Naive thymus-derived CD8-positive, alpha-beta T cell (primary cell): ENCODE data around the gene KLRD1. TPM values are rescaled to one million over a fixed set of nuclear protein-coding genes. Genes with fewer than 3 reads are reported as not detected.

ENCODE experiments used
- ATAC-seq, 2 donors: fragments of 150-1000 bp; cut with Tn5 transposase in 1 of 2; sonication (Bioruptor Pico), chemical (Tn5 transposase) in 1 of 2; 1 replicate in 1 of 2; 2 replicates in 1 of 2; pipeline ENCODE4 v1.10.0; 2021; ENCODE audit warnings: mild to moderate bottlenecking in 2 of 2, moderate library complexity in 2 of 2
- POLR2A ChIA-PET: fragments of 350-600 bp; sonication (Branson Sonifier 250); formaldehyde crosslinking; loops from one replicate; lab custom pipeline; 2021; ENCODE audit warnings: antibody characterized with exemption; lab: Charles Lee
- DNase-seq, 10 donors: peaks; one replicate each; pipeline versions ENCODE4 v3.0.0 to v3.0.0-alpha.2; 2020 to 2022
- H3K27ac Mint-ChIP-seq, 10 donors: one replicate each; pipeline ENCODE4 v1.8.0; 2020 to 2022; ENCODE audit warnings: mild to moderate bottlenecking in 10 of 10, mixed read lengths in 10 of 10, moderate library complexity in 4 of 10, inconsistent platforms in 1 of 10
- H3K27me3 Mint-ChIP-seq, 5 donors: one replicate each; pipeline ENCODE4 v1.8.0; 2021 to 2022; ENCODE audit warnings: mixed read lengths in 5 of 5
- H3K36me3 Mint-ChIP-seq, 3 donors: one replicate each; pipeline ENCODE4 v1.8.0; 2020 to 2022; ENCODE audit warnings: mixed read lengths in 3 of 3, mild to moderate bottlenecking in 2 of 3, inconsistent platforms in 1 of 3
- H3K4me1 Mint-ChIP-seq, 4 donors: one replicate each; pipeline ENCODE4 v1.8.0; 2021 to 2022; ENCODE audit warnings: mixed read lengths in 4 of 4
- H3K4me3 Mint-ChIP-seq, 10 donors: one replicate each; pipeline ENCODE4 v1.8.0; 2020 to 2022; ENCODE audit warnings: mild to moderate bottlenecking in 10 of 10, mixed read lengths in 10 of 10, moderate library complexity in 6 of 10, inconsistent platforms in 1 of 10
- H3K9me3 Mint-ChIP-seq, 9 donors: one replicate each; pipeline ENCODE4 v1.8.0; 2020 to 2022; ENCODE audit warnings: mixed read lengths in 9 of 9, mild to moderate bottlenecking in 3 of 9, inconsistent platforms in 1 of 9, moderate library complexity in 1 of 9
- polyA plus RNA-seq, 3 donors: library from polyadenylated mRNA; unstranded; fragments of 300-500 nt; fragmentation: Illumina TruSeq; gene quantifications; one replicate each; pipeline ENCODE4 v1.2.3, GENCODE V29; 2021
- total RNA-seq, 8 experiments: library from RNA in 2 of 8; stranded (reverse) in 2 of 8; gene quantifications; one replicate each; pipeline ENCODE4 v1.2.3 and lab custom pipeline; 2021 to 2026

KLRD1 gene, protein sequence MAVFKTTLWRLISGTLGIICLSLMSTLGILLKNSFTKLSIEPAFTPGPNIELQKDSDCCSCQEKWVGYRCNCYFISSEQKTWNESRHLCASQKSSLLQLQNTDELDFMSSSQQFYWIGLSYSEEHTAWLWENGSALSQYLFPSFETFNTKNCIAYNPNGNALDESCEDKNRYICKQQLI
- total RNA-seq: 1 to 10 TPM; 4.3 to 5.0 TPM
- 100 to 1,000 TPM in 1 of 3 donors, 1 to 10 TPM in 2; 4.3 to 271 (median 7.6) TPM for polyA plus RNA-seq
- total RNA-seq (lab: John Stamatoyannopoulos, UW): 0 to 2.9 (median 0.30) reads per million in 6 experiments

DNA sequence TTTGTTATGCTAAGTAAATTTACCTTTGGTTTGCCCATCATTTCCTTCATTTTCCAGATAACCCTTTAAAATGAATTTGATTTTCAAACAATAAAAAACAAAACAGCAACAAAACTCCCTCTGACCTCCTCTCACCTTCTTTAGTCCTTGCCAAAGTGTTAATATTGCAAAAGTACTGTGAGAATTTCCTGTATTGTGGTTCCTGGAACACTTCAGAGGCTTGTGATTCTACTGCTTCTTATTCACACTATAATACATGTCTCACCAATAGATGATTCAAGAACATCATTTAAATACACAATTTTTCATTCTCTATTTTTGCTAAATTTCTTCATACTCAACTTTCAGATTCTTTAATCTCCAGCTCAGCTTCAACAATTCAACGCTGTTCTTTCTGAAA lies at the start of gene KLRD1:
Gene KLRD1, plus strand, starts transcription at position 241 of the 400 bp plus-strand sequence. CDS start 208 bp downstream, outside the sequence.
- DNase-seq (no peak), ATAC-seq (no peak)
- POLR2A ChIA-PET: no interaction called here
- no peaks in the 10 kb centered on the region for H3K9me3 Mint-ChIP-seq
- no peaks in the 10 kb centered on the region for H3K27me3 Mint-ChIP-seq
- peak within 1 kb of the TSS in 4 of 10 donors; percentile 34 to 88 (median 60) for H3K27ac Mint-ChIP-seq
- H3K36me3 Mint-ChIP-seq: no peaks in the 10 kb centered on the region
- peak within 1 kb of the TSS in 5 of 10 donors; percentile 24 to 87 (median 66) for H3K4me3 Mint-ChIP-seq
- peaks cover 0 to 22% (median 8%) of the 10 kb centered on the region in 4 donors for H3K4me1 Mint-ChIP-seq

DNA sequence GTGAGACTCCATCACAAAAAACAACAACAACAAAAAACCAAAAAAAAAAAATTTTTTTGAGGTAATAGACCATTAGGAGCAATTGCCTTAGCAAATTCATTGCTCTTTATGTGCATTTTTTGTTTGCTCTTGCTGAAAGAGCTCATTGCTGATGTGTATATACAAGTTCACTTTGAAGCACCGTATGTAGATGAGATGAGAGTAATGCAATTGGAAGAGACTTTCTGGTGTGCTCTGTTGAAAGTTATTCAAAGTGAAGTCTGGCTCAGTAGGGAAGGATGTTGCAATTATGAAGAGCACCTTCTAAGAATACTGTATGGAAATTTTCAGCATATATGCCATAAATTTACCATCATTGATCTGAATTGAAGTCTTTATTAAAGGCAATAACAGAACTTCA lies 46.7 kb upstream of the KLRD1 start:
- Mint-ChIP-seq H3K27me3 (no peaks in the 10 kb centered on the region), H3K4me3 (no peak overlapping the region), H3K36me3 (peaks cover 0 to 7% (median 5%) of the 10 kb centered on the region in 3 donors), H3K4me1 (no peaks in the 10 kb centered on the region), H3K9me3 (peaks cover 0 to 19% (median 2%) of the 10 kb centered on the region in 9 donors), H3K27ac (no peak overlapping the region)
- DNase-seq (no peak), ATAC-seq (no peak)
- POLR2A ChIA-PET: no interaction called here

DNA sequence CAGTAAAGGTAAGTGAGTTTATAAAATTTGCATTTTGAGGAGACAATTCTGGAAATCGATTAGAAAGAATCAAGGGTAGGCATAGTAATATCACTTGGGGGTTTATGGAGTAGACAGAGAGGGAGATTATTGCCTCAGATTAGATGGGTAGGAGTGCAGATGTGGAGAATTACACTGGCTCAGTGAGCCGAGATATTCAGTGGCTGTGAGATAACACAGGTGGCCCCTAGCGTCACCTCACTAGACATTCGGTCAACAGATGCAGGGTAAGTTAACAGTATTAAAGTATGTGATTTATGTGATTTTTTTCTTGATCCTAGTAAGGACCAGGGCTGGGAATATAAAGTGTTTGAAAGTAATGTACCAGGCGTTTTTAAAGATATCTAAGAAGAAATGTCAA lies 39.6 kb upstream of the KLRD1 start:
- POLR2A ChIA-PET: no interaction called here
- Mint-ChIP-seq H3K27me3 (no peaks in the 10 kb centered on the region), H3K9me3 (no peaks in the 10 kb centered on the region), H3K36me3 (no peaks in the 10 kb centered on the region), H3K4me1 (peaks cover 0 to 2% (median 0%) of the 10 kb centered on the region in 4 donors), H3K27ac (no peak overlapping the region), H3K4me3 (no peak overlapping the region)
- DNase-seq (no peak), ATAC-seq (no peak)

DNA sequence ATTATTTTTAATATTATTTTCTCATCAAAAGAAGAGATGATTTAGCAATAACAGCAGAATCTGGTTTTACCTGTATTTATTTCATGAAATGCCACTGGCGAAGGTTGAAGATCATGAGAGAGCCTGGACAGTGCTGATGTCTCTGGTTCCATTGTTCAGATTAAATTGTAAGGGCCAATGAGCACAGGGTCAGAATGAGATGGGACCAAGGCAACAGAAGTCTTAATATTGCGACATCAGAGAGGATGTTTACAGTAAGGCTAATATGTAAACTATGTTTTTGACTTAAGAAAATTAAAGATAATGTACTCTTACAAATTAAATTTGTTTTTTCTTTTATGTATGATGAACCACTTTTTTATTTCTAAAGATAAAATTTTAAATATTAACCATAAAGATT lies 35.2 kb upstream of the KLRD1 start:
- Mint-ChIP-seq H3K4me3 (no peak overlapping the region), H3K36me3 (no peaks in the 10 kb centered on the region), H3K4me1 (peaks cover 0 to 2% (median under 1%) of the 10 kb centered on the region in 4 donors), H3K27ac (no peak overlapping the region), H3K9me3 (peaks cover 0 to 5% (median 0%) of the 10 kb centered on the region in 9 donors), H3K27me3 (no peaks in the 10 kb centered on the region)
- POLR2A ChIA-PET: no interaction called here
- ATAC-seq: no peak
- DNase-seq: no peak

DNA sequence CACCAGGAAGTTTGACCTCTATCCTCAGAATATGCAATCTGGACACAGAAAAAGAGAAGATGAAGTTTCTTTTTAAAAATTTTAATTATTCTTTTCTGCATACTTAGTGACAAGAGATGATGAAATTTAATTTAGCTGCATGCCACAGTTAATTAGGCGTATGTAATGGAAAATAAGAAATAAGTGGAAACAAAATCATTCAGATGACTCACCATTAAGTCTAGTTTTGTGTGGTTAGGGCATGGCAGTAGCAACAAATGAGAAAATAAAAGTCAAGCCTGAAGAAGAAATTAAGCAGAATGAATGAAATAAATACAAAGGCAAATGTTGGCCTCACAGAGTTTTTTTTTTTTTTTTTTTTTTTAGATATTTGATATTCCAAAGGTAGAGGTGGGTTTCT lies 30.9 kb upstream of the KLRD1 start:
- no peak overlapping the region for H3K4me3 Mint-ChIP-seq
- H3K4me1 Mint-ChIP-seq: peaks cover 0 to 14% (median 4%) of the 10 kb centered on the region in 4 donors
- no peak for DNase-seq
- H3K36me3 Mint-ChIP-seq: peaks cover 0 to 1% (median 0%) of the 10 kb centered on the region in 3 donors
- POLR2A ChIA-PET: no interaction called here
- peak overlapping the region in 1 of 10 donors; percentile 8 for H3K27ac Mint-ChIP-seq
- H3K27me3 Mint-ChIP-seq: peaks cover 0 to 7% (median 2%) of the 10 kb centered on the region in 5 donors
- ATAC-seq: no peak
- H3K9me3 Mint-ChIP-seq: peaks cover 0 to 5% (median 2%) of the 10 kb centered on the region in 9 donors

DNA sequence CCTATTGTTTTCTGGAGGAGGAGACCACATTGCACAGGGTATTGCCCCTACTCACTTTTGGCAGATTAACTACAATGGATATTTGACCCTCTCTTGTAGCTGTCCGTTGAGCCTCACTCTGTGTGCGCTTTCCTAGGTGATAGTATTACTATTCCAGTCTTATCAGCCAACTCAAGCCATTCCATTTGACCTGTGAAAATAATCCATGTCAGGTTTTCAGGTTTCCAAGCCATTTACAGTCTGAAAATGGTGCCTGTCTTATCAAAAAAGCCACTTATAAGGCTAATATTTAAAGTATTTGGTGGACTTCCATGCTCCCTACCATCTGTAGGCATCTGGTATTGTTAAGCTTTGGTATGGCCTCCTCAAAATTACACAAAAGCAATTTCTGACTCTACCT lies 29.6 kb upstream of the KLRD1 start:
- Mint-ChIP-seq H3K4me3 (no peak overlapping the region), H3K27me3 (peaks cover 0 to 10% (median 2%) of the 10 kb centered on the region in 5 donors), H3K9me3 (peaks cover 0 to 5% (median 2%) of the 10 kb centered on the region in 9 donors), H3K36me3 (peaks cover 0 to 1% (median 0%) of the 10 kb centered on the region in 3 donors), H3K4me1 (peaks cover 5 to 20% (median 7%) of the 10 kb centered on the region in 4 donors), H3K27ac (no peak overlapping the region)
- ATAC-seq (no peak), DNase-seq (no peak)
- POLR2A ChIA-PET: no interaction called here

DNA sequence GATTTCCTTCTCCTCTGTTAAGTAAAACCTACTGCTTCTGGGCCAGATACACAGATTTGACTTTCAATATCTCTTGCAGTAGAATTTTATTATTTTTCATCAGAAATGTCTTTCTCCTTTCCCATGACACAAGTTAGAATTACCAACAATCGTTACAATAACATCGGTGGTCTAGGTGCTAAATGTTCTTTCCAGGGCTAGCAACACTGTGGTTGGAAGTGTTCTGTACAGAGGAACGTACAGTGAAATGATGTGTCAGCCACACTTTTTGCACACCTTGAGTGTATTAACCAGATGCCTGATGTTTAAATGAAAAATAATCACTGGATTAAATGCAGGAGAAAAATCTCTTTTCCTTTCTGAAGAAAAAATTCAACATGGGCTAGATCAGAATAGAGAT lies 27.7 kb upstream of the KLRD1 start:
- Mint-ChIP-seq H3K4me1 (peaks cover 5 to 21% (median 8%) of the 10 kb centered on the region in 4 donors), H3K27me3 (peaks cover 0 to 11% (median 2%) of the 10 kb centered on the region in 5 donors), H3K9me3 (peaks cover 0 to 5% (median 2%) of the 10 kb centered on the region in 9 donors), H3K27ac (peak overlapping the region in 1 of 10 donors; percentile 67), H3K36me3 (peaks cover 0 to 1% (median 0%) of the 10 kb centered on the region in 3 donors), H3K4me3 (peak overlapping the region in 2 of 10 donors; percentile 28 to 30)
- DNase-seq (peak in 1 of 10 donors; percentile 2), ATAC-seq (no peak)
- POLR2A ChIA-PET: no interaction called here

DNA sequence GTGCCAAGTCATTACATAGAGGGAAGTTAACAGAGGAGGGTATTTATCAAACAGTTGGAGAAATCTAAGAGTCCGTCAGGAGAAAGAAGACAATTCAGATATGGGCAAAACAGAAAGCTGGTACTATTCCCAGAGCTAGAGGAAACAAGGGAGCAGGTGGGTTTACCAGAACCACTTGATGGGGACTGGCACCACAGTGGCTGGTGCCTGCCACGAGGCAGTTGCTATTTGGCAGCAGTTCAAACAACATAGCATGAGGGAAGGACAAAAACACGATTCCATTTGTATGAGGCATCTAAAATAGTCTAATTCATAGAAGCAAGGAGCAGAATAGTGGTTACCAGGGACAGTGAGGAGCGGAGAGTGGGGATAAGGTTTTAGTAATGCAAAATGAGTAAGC lies 24.6 kb upstream of the KLRD1 start:
- Mint-ChIP-seq H3K27ac (peak overlapping the region in 3 of 10 donors; percentile 12 to 72 (median 13)), H3K27me3 (peaks cover 0 to 11% (median 2%) of the 10 kb centered on the region in 5 donors), H3K4me1 (peaks cover 10 to 31% (median 19%) of the 10 kb centered on the region in 4 donors), H3K4me3 (no peak overlapping the region), H3K36me3 (peaks cover 0 to 1% (median 0%) of the 10 kb centered on the region in 3 donors), H3K9me3 (peaks cover 0 to 3% (median 0%) of the 10 kb centered on the region in 9 donors)
- DNase-seq (no peak), ATAC-seq (no peak)
- POLR2A ChIA-PET: no interaction called here

DNA sequence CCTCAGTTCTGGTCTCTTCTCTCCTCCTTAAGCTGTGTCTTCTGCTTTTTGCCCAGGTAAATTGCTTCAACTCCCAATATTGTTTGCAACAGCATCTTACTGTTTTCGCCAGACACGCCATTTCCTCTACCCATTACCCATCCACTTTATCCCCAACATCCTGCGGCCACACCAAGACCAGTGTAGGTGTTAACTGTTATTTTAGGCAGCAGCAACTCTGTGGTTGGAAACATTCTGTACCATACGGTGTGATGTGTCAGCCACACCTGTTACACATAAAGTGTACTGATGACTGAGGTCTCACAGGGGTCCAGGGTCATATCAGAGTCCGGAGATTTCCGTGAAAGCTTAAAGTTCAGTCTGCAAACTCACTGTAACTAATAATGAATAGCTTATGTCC lies 21.8 kb upstream of the KLRD1 start:
- Mint-ChIP-seq H3K36me3 (no peaks in the 10 kb centered on the region), H3K9me3 (peaks cover 0 to 2% (median 0%) of the 10 kb centered on the region in 9 donors), H3K4me1 (peaks cover 10 to 29% (median 16%) of the 10 kb centered on the region in 4 donors), H3K4me3 (peak overlapping the region in 5 of 10 donors; percentile 22 to 46 (median 31)), H3K27ac (peak overlapping the region in 6 of 10 donors; percentile 2 to 82 (median 26)), H3K27me3 (peaks cover 0 to 9% (median 2%) of the 10 kb centered on the region in 5 donors)
- DNase-seq: no peak
- peak in 1 of 2 donors; percentile 62 for ATAC-seq
- POLR2A ChIA-PET: interaction anchor here (0.6 kb wide), 1 partner anchor 29 kb away, joined by 3 read pairs; no protein-coding TSS in a partner anchor

DNA sequence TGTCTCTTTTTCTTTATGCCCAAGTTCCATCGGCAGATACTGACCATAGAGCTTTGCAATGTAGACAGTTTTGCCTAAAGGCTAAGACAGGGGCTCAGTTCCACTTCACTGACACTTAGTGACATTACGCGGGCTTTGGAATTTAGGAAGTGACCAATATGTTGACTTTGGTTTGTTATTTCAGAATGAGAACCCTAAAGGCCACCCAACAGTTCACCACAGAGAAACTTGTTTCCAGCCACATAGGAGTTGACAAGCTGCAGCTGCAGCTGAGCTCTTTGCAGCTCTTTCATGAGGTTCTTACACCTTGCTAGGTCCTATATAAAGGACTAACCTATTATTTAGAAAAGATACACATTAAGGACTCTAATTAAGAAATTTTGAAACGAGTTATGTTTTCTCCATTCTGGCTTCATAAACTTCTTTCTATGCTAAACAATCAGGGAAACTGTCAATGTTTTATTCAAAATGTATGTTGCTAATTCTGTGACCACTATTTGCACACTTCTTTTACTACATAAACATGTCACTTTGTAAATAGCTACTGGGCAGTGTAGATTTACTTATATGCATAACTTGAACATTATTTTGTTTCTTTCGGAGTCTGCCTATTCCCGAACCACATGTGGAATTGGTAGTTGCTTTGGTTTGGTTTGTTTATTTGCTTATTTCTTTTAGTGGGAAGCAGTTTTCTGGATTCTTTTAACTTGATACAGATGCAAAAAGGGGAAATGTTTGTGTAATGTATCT lies 18.5 kb upstream of the KLRD1 start:
- H3K4me1 Mint-ChIP-seq: peaks cover 13 to 50% (median 42%) of the 10 kb centered on the region in 4 donors
- peak overlapping the region in 2 of 10 donors; percentile 65 to 79 for H3K4me3 Mint-ChIP-seq
- no peaks in the 10 kb centered on the region for H3K36me3 Mint-ChIP-seq
- ATAC-seq: no peak
- POLR2A ChIA-PET: interaction anchor here (0.5 to 0.6 kb wide), 2 partner anchors 49 to 79 kb away, joined by 3 to 4 read pairs; no protein-coding TSS in a partner anchor
- H3K9me3 Mint-ChIP-seq: no peaks in the 10 kb centered on the region
- no peaks in the 10 kb centered on the region for H3K27me3 Mint-ChIP-seq
- DNase-seq: no peak
- H3K27ac Mint-ChIP-seq: peak overlapping the region in 1 of 10 donors; percentile 76

DNA sequence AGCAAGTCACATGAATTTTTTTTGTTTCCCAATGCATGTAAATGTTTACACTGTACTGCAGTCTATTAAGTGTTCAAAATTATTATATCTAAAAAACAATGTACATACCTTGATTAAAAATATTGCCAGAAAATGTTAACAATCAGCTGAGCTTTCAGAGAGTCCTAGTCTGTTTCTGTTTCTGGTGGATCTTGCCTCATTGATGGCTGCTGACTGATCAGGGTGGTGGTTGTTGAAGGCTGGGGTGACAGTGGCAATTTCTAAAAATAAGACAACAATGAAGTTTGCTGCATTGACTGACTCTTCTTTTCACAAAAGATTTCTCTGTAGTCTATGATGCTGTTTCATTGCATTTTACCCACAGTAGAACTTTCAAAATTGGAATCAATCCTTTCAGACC lies 16.6 kb upstream of the KLRD1 start:
- Mint-ChIP-seq H3K27me3 (no peaks in the 10 kb centered on the region), H3K27ac (peak overlapping the region in 7 of 10 donors; percentile 3 to 76 (median 16)), H3K36me3 (no peaks in the 10 kb centered on the region), H3K4me1 (peaks cover 11 to 49% (median 42%) of the 10 kb centered on the region in 4 donors), H3K4me3 (peak overlapping the region in 2 of 10 donors; percentile 65 to 75), H3K9me3 (no peaks in the 10 kb centered on the region)
- DNase-seq (no peak), ATAC-seq (no peak)
- POLR2A ChIA-PET: no interaction called here

DNA sequence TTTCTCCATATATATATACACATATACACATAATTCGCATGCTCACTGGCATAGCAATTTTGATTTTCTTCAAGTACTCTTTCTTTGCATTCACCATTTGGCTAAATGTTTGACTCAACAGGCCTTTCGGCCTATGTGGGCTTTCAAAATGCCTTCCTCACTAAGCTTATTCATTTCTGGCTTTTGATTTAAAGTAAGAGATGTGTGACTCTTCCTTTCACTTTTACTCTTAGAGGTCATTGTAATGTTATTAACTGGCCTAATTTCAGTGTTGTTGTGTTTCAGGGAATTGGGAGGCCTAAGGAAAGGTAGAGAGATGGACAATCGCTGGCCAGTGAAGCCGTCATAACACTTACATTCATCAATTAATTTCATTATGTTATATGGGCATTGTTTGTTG lies 14.5 kb upstream of the KLRD1 start:
- no peaks in the 10 kb centered on the region for H3K36me3 Mint-ChIP-seq
- POLR2A ChIA-PET: interaction anchor here (0.6 kb wide), 1 partner anchor 9 kb away, joined by 3 read pairs; no protein-coding TSS in a partner anchor
- no peaks in the 10 kb centered on the region for H3K9me3 Mint-ChIP-seq
- H3K27ac Mint-ChIP-seq: peak overlapping the region; percentile 25 to 95 (median 64)
- H3K27me3 Mint-ChIP-seq: no peaks in the 10 kb centered on the region
- ATAC-seq (no peak), DNase-seq (no peak)
- peak overlapping the region in 5 of 10 donors; percentile 20 to 76 (median 50) for H3K4me3 Mint-ChIP-seq
- H3K4me1 Mint-ChIP-seq: peaks cover 11 to 58% (median 49%) of the 10 kb centered on the region in 4 donors
